Spleen (tissue), 11 donors: ENCODE data around the gene PRKCA. TPM values are rescaled to one million over a fixed set of nuclear protein-coding genes. Genes with fewer than 3 reads are reported as not detected.

ENCODE experiments used
- DNase-seq: peaks from one replicate; pipeline ENCODE4 v3.0.0-alpha.2; 2020
- H3K27ac ChIP-seq, 8 donors: fragments of 200-600 bp; sonication (generic) in 7 of 8; 1 replicate in 4 of 8; 2 replicates in 4 of 8; pipeline versions ENCODE4 v1.5.0 to v1.8.0; 2016 to 2021; ENCODE audit warnings: inconsistent platforms in 4 of 8, mild to moderate bottlenecking in 4 of 8, moderate library complexity in 1 of 8
- H3K27me3 ChIP-seq, 7 donors: fragments of 200-600 bp; sonication (generic) in 6 of 7; replicated peaks in 1 of 7; 1 replicate in 4 of 7; 2 replicates in 3 of 7; pipeline versions ENCODE4 v1.5.0 to v1.8.0; 2016 to 2021; ENCODE audit warnings: inconsistent platforms in 3 of 7, mild to moderate bottlenecking in 1 of 7
- H3K36me3 ChIP-seq, 6 donors: fragments of 200-600 bp; sonication (generic) in 5 of 6; 1 replicate in 4 of 6; 2 replicates in 2 of 6; pipeline versions ENCODE4 v1.5.0 to v1.8.0; 2016 to 2021; ENCODE audit warnings: inconsistent platforms in 2 of 6
- H3K4me1 ChIP-seq, 6 donors: fragments of 200-600 bp; sonication (generic) in 5 of 6; 1 replicate in 3 of 6; 2 replicates in 3 of 6; pipeline versions ENCODE4 v1.5.0 to v1.8.0; 2016 to 2021; ENCODE audit warnings: inconsistent platforms in 3 of 6
- H3K4me3 ChIP-seq, 8 donors: fragments of 200-600 bp; sonication (generic) in 7 of 8; 1 replicate in 4 of 8; 2 replicates in 4 of 8; pipeline versions ENCODE4 v1.5.0 to v1.8.0; 2016 to 2021; ENCODE audit warnings: inconsistent platforms in 4 of 8, mild to moderate bottlenecking in 4 of 8, moderate library complexity in 2 of 8
- H3K9me3 ChIP-seq, 8 donors: fragments of 200-600 bp; sonication (generic) in 7 of 8; 1 replicate in 4 of 8; 2 replicates in 4 of 8; pipeline versions ENCODE4 v1.5.0 to v1.8.0; 2016 to 2021; ENCODE audit warnings: inconsistent platforms in 4 of 8
- POLR2A ChIP-seq, 3 donors: fragments of 450-650 bp; IDR thresholded peaks; one replicate each; pipeline ENCODE4 v1.5.1; 2017; ENCODE audit warnings: antibody characterized with exemption in 3 of 3, mild to moderate bottlenecking in 1 of 3
- POLR2AphosphoS5 ChIP-seq, 3 donors: sonication (generic); formaldehyde crosslinking; IDR thresholded peaks; one replicate each; pipeline ENCODE4 v1.5.1; 2017; ENCODE audit warnings: antibody characterized with exemption in 3 of 3
- WGBS, 5 donors: extraction: QIAGEN DNeasy Blood & Tissue Kit in 3 of 5; methylation state at CpG; one replicate each; pipeline versions ENCODE4 v1.1.5 to v1.1.7; 2013 to 2018; 5-methylcytosine and 5-hydroxymethylcytosine counted together
- intact Hi-C: fragments of 100-400 bp; cut with DNase I; formaldehyde crosslinking; loops from one replicate; pipeline ENCODE4 v1.15.0; 2023; ENCODE audit warnings: low total_unique reads
- polyA plus RNA-seq, 3 donors: library from polyadenylated mRNA; stranded (reverse); fragments of 200-250 nt; gene quantifications; one replicate each; pipeline ENCODE4 v1.2.1, GENCODE V29; 2013
- total RNA-seq, 7 donors: library from RNA; depleted of rRNA in 3 of 7; stranded (reverse); fragments of >200 nt in 3 of 7; fragmentation: NEBNext Ultra II Directional in 4 of 7; extraction: Animal tissue kit (Norgen Biotek cat#: 25700) in 4 of 7; gene quantifications; one replicate each; pipeline versions ENCODE4 v1.1.0 to v1.2.1, GENCODE V29; 2016 to 2021
- TF ChIP-seq, protein P1 (sequence below), 11 experiments: fragments of 200-600 bp in 7 of 11; fragments of 450-650 bp in 4 of 11; sonication (generic) in 4 of 11; IDR thresholded peaks in 8 of 11; conservative IDR thresholded peaks in 3 of 11; 1 replicate in 7 of 11; 2 replicates in 4 of 11; pipeline versions ENCODE4 v1.4.0 to v1.8.0; 2016 to 2021; ENCODE audit warnings: antibody characterized with exemption in 11 of 11, inconsistent platforms in 4 of 11, mild to moderate bottlenecking in 1 of 11
- donor health status: healthy with polysubstance abuse.
- donor health status: DM: no; HTN: no; CAD: no; lungs with moderate emphysema.
- donor health status: DM: no; HTN: no; CAD: no.
- donor health status: Bipolar disorder and iron deficiency.
- donor health status: healthy.
- donor health status: DM: no; HTN: no; CAD: no.
- donor health status: DM: yes; HTN: yes; CAD: no.

Gene PRKCA
- total and polyA plus RNA-seq, 10 donors, result 1.7 to 59.7 (median 31.2) TPM

DNA sequence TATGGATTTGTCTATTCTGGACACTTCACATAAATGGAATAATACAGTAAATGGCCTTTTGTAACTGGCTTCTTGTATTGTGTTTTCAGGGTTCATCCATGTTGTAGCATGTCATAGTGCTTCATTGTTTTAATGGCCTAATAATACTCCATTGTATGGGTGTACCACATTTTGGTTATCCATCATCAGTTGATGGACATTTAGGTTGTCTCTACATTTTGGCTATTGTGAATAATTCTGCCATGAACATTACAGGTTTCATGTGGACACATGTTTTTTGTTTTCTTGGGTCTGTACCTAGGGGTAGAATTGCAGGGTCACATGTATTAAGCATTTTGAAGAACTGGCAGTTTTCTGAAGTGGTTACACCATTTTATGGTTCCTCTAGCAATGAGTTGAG is 309.0 kb downstream of the PRKCA start:
- H3K27me3 ChIP-seq, result no peaks in the 10 kb centered on the region

DNA sequence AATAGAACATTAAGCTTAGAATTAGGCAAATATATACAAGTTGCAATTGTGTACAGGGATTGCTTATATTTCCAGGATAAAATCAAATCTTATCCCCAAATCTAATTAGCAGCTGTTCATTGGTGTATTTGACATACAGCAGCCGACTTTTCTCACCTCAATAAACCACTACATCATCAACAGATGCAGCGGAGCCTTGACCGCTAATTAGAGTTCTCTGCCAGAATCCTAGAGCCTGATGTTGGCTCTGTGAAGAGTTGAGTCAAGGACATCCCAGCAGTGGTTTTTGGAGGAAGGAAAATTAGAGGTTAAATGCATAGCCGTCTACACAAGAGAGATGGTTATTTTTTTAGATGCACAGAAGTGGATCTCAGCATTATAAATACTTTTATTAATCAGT is 310.6 kb downstream of the PRKCA start:
- TF ChIP-seq POLR2AphosphoS5 (IDR thresholded peaks at IDR 0.05) (no peak), POLR2A (IDR thresholded peaks at IDR 0.05) (no peak)
- TF ChIP-seq, protein P1, sequence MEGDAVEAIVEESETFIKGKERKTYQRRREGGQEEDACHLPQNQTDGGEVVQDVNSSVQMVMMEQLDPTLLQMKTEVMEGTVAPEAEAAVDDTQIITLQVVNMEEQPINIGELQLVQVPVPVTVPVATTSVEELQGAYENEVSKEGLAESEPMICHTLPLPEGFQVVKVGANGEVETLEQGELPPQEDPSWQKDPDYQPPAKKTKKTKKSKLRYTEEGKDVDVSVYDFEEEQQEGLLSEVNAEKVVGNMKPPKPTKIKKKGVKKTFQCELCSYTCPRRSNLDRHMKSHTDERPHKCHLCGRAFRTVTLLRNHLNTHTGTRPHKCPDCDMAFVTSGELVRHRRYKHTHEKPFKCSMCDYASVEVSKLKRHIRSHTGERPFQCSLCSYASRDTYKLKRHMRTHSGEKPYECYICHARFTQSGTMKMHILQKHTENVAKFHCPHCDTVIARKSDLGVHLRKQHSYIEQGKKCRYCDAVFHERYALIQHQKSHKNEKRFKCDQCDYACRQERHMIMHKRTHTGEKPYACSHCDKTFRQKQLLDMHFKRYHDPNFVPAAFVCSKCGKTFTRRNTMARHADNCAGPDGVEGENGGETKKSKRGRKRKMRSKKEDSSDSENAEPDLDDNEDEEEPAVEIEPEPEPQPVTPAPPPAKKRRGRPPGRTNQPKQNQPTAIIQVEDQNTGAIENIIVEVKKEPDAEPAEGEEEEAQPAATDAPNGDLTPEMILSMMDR (IDR thresholded peaks at IDR 0.05 in 8 of 11, conservative IDR thresholded peaks at IDR 0.05 in 3 of 11), result no peak
- Histone ChIP-seq H3K27me3 (no peaks in the 10 kb centered on the region), H3K27ac (no peak overlapping the region), H3K36me3 (no peaks in the 10 kb centered on the region), H3K4me3 (no peak overlapping the region), H3K9me3 (peaks cover 0 to 29% (median 23%) of the 10 kb centered on the region in 8 donors), H3K4me1 (peaks cover 0 to 11% (median 5%) of the 10 kb centered on the region in 6 donors)
- 78 to 87% (median 83%) methylated on average over 4 of the region's 4 CpGs for WGBS, 5 donors
- intact Hi-C loops, result no loop called here
- DNase-seq, result no peak

More for the DNA sequence above, 309.0 kb downstream of the PRKCA start:
- H3K36me3 ChIP-seq, result no peaks in the 10 kb centered on the region
- TF ChIP-seq, protein P1 (IDR thresholded peaks at IDR 0.05 in 8 of 11, conservative IDR thresholded peaks at IDR 0.05 in 3 of 11), result no peak
- TF ChIP-seq POLR2AphosphoS5 (IDR thresholded peaks at IDR 0.05) (no peak), POLR2A (IDR thresholded peaks at IDR 0.05) (no peak)
- no peak for DNase-seq
- H3K4me1 ChIP-seq, result peaks cover 0 to 11% (median 5%) of the 10 kb centered on the region in 6 donors
- intact Hi-C loops, result no loop called here
- H3K9me3 ChIP-seq, result peaks cover 0 to 29% (median 23%) of the 10 kb centered on the region in 8 donors
- peak overlapping the region in 2 of 8 donors; percentile 53 to 65 for H3K27ac ChIP-seq
- H3K4me3 ChIP-seq, result no peak overlapping the region

DNA sequence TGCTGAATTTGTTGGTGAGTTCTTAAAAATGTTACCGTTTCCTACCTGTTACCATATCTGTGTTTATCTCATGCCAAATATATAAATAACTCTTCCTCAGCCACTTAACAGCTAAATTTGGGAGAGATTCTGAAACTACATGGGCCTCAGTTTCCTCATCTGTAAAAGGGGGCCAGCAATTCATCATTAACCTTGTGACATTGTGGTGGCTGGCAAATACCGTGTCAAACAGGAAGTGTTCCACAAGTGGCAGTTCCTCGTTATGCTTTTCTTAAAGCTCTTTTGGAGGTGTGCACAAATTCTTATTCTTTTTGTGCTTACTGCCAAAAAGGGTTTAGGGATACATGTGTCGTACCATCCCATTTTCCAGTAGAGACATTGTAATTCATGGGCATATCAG is 312.1 kb downstream of the PRKCA start:
- Histone ChIP-seq H3K27ac (no peak overlapping the region), H3K4me3 (no peak overlapping the region), H3K27me3 (no peaks in the 10 kb centered on the region), H3K9me3 (peaks cover 0 to 27% (median 22%) of the 10 kb centered on the region in 8 donors), H3K4me1 (peaks cover 0 to 11% (median 5%) of the 10 kb centered on the region in 6 donors), H3K36me3 (no peaks in the 10 kb centered on the region)
- intact Hi-C loops, result no loop called here
- TF ChIP-seq, protein P1 (IDR thresholded peaks at IDR 0.05 in 8 of 11, conservative IDR thresholded peaks at IDR 0.05 in 3 of 11), result no peak
- TF ChIP-seq POLR2A (IDR thresholded peaks at IDR 0.05) (no peak), POLR2AphosphoS5 (IDR thresholded peaks at IDR 0.05) (no peak)
- no peak for DNase-seq
- 47 to 61% (median 49%) methylated on average over 4 of the region's 4 CpGs for WGBS, 5 donors

DNA sequence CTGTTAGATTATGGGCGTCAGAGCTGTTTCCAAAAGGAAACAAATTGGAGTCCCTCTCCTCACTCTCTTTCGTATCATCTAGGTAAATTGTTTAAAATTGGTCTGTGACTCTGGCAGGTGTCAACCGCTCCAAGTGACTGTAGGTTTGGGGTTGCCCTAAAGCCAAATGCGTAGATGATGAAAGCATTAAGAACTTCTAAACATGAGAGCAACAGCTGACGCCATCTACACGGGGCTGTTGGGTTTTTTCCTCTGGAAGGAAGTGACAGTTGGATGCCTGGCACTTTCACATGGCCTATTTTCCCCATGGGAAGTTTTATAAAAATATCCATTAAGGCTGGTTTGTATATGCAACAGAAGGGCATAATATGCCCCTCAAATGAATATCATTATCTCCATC is 316.8 kb downstream of the PRKCA start:
- 77 to 85% (median 83%) methylated on average over 6 of the region's 6 CpGs for WGBS, 5 donors
- Histone ChIP-seq H3K4me1 (peaks cover 0 to 11% (median 4%) of the 10 kb centered on the region in 6 donors), H3K9me3 (no peaks in the 10 kb centered on the region), H3K27me3 (no peaks in the 10 kb centered on the region), H3K36me3 (no peaks in the 10 kb centered on the region), H3K4me3 (no peak overlapping the region), H3K27ac (no peak overlapping the region)
- TF ChIP-seq POLR2AphosphoS5 (IDR thresholded peaks at IDR 0.05) (no peak), POLR2A (IDR thresholded peaks at IDR 0.05) (no peak)
- TF ChIP-seq, protein P1 (IDR thresholded peaks at IDR 0.05 in 8 of 11, conservative IDR thresholded peaks at IDR 0.05 in 3 of 11), result no peak
- no peak for DNase-seq
- intact Hi-C loops, result no loop called here
